K562 (cell line): ENCODE results near the gene CELSR1. TPM values are rescaled to one million over a fixed set of nuclear protein-coding genes. Genes with fewer than 3 reads are reported as not detected.

Source experiments
- ATAC-seq: fragments of 200-7000 bp; cut with Tn5 transposase; 3 replicates; pipeline ENCODE4 v1.9.1; 2020; ENCODE audit warnings: moderate library complexity
- BruUV-seq: library from RNA; stranded (reverse); fragments of 400-500 nt; replicated peaks from 2 replicates; lab custom pipeline; 2021; lab: Mats Ljungman, UMichigan
- CTCF ChIA-PET: fragments of 300-600 bp; formaldehyde crosslinking; extraction: SDS; loops from one replicate; lab custom pipeline; 2021; ENCODE audit warnings: low intra/inter-chr PET ratio; lab: Yijun Ruan, JAX
- POLR2A ChIA-PET: fragments of 300-600, 350-650 bp; sonication (Branson Sonifier 250); formaldehyde crosslinking; extraction: SDS; loops from one replicate; lab custom pipeline; 2021; ENCODE audit warnings: antibody characterized with exemption, inconsistent platforms; lab: Yijun Ruan, JAX
- DNase-seq, 4 experiments: peaks; one replicate each; pipeline versions ENCODE4 v3.0.0 to v3.0.0-alpha.2; 2011 to 2018; ENCODE audit warnings: low spot score in 3 of 4, mixed read lengths in 3 of 4; ENCODE audit errors: extremely low read depth in 1 of 4
- FAIRE-seq: peaks from 2 replicates; lab custom pipeline; 2011; peaks lifted over from hg19 to GRCh38; lab: Jason Lieb, UNC
- H2AFZ ChIP-seq: 2 replicates; pipeline ENCODE4 v1.6.0; 2011; ENCODE audit warnings: low read depth, low read length, control low read depth, inconsistent platforms
- H3K27ac ChIP-seq: fragments of 200-600 bp; 3 replicates; pipeline ENCODE4 v1.8.0; 2011; ENCODE audit warnings: low read depth, mild to moderate bottlenecking, control low read depth, inconsistent platforms, low read length, moderate library complexity, mixed read lengths; ENCODE audit errors: extremely low read depth
- H3K27me3 ChIP-seq, 2 experiments: fragments of 300-600 bp in 1 of 2; 2 replicates in 1 of 2; 3 replicates in 1 of 2; pipeline versions ENCODE4 v1.6.0 to v1.8.0; 2011; ENCODE audit warnings: inconsistent platforms in 2 of 2, low read length in 2 of 2, mild to moderate bottlenecking in 1 of 2, mixed read lengths in 1 of 2, moderate library complexity in 1 of 2; ENCODE audit not compliant: control insufficient read depth in 2 of 2, insufficient read depth in 2 of 2
- H3K36me3 ChIP-seq: fragments of 300-600 bp; 3 replicates; pipeline ENCODE4 v1.8.0; 2011; ENCODE audit warnings: mild to moderate bottlenecking, low read length, inconsistent platforms; ENCODE audit not compliant: control insufficient read depth, insufficient read depth
- H3K4me1 ChIP-seq, 2 experiments: fragments of 200-600 bp in 1 of 2; replicated peaks in 1 of 2; 2 replicates in 1 of 2; 3 replicates in 1 of 2; pipeline versions ENCODE4 v1.5.1 to v1.8.0; 2011; ENCODE audit warnings: inconsistent platforms in 2 of 2, low read length in 2 of 2, mild to moderate bottlenecking in 1 of 2, mixed read lengths in 1 of 2, moderate library complexity in 1 of 2; ENCODE audit not compliant: control insufficient read depth in 2 of 2, insufficient read depth in 2 of 2
- H3K4me2 ChIP-seq: 2 replicates; pipeline ENCODE4 v1.6.1; 2011; ENCODE audit warnings: low read length, control low read depth, inconsistent platforms, mixed read lengths; ENCODE audit not compliant: insufficient read depth
- H3K4me3 ChIP-seq: fragments of 200-600 bp; sonication (generic), shearing (Covaris generic); 2 replicates; pipeline ENCODE4 v1.5.1; 2016; ENCODE audit warnings: control low read depth, inconsistent platforms
- H3K79me2 ChIP-seq: fragments of 200-600 bp; 3 replicates; pipeline ENCODE4 v1.8.0; 2011; ENCODE audit warnings: low read length, inconsistent platforms; ENCODE audit not compliant: control insufficient read depth, insufficient read depth
- H3K9ac ChIP-seq, 2 experiments: 2 replicates each; pipeline versions ENCODE4 v1.6.0 to v1.6.1; 2011; ENCODE audit warnings: low read depth in 2 of 2, low read length in 2 of 2, control low read depth in 1 of 2, inconsistent platforms in 1 of 2, mild to moderate bottlenecking in 1 of 2, mixed read lengths in 1 of 2; ENCODE audit not compliant: insufficient read depth in 1 of 2
- H3K9me1 ChIP-seq: one replicate; pipeline ENCODE4 v1.6.0; 2011; ENCODE audit warnings: inconsistent platforms, mild to moderate bottlenecking, low read length, moderate library complexity; ENCODE audit not compliant: control insufficient read depth, insufficient read depth
- H3K9me3 ChIP-seq: replicated peaks from 2 replicates; pipeline ENCODE4 v1.5.1; 2011; ENCODE audit warnings: low read depth, low read length, inconsistent platforms; ENCODE audit not compliant: control insufficient read depth, insufficient read depth
- H4K20me1 ChIP-seq: replicated peaks from 2 replicates; pipeline ENCODE4 v1.6.1; 2011; ENCODE audit warnings: low read length, inconsistent platforms, mixed read lengths; ENCODE audit not compliant: control insufficient read depth, insufficient read depth
- CXXC5 ChIP-seq: fragments of 250-450 bp; sonication (Bioruptor Pico); IDR thresholded peaks from 2 replicates; pipeline ENCODE4 v1.8.0; 2022; ENCODE audit warnings: inconsistent platforms, mild to moderate bottlenecking, moderate library complexity
- E2F1 ChIP-seq: sonication (generic); formaldehyde crosslinking; IDR thresholded peaks from 2 replicates; pipeline ENCODE4 v1.8.1; 2023; ENCODE audit warnings: mild to moderate bottlenecking, missing genetic modification reagents, moderate library complexity
- ELK3 ChIP-seq: fragments of 450-650 bp; formaldehyde crosslinking; IDR thresholded peaks from 2 replicates; pipeline ENCODE4 v1.4.0; 2020; ENCODE audit warnings: mild to moderate bottlenecking
- FOXP1 ChIP-seq: sonication (generic); formaldehyde crosslinking; IDR thresholded peaks from 2 replicates; pipeline ENCODE4 v1.8.0; 2022; ENCODE audit warnings: mild to moderate bottlenecking, missing genetic modification reagents
- HNRNPUL1 ChIP-seq: fragments of 200-400 bp; formaldehyde crosslinking; IDR thresholded peaks from 2 replicates; pipeline ENCODE4 v1.6.1; 2017; ENCODE audit warnings: low read length
- MNT ChIP-seq, 2 experiments: fragments of 450-650 bp; conservative IDR thresholded peaks; 2 replicates each; pipeline ENCODE4 v1.6.1; 2017; ENCODE audit warnings: mild to moderate bottlenecking in 2 of 2, moderate library complexity in 2 of 2
- POLR2G ChIP-seq: fragments of 200-400 bp; formaldehyde crosslinking; IDR thresholded peaks from 2 replicates; pipeline ENCODE4 v1.6.1; 2017; ENCODE audit warnings: low read depth, mild to moderate bottlenecking, antibody characterized with exemption, low read length, moderate library complexity
- TCFL5 ChIP-seq: fragments of 250-450 bp; sonication (Bioruptor Pico); conservative IDR thresholded peaks from 2 replicates; pipeline ENCODE4 v1.6.1; 2021; ENCODE audit warnings: mild to moderate bottlenecking, moderate library complexity, matching md5 sums
- ZBTB34 ChIP-seq: fragments of 250-450 bp; sonication (Bioruptor Pico); IDR thresholded peaks from 2 replicates; pipeline ENCODE4 v1.8.0; 2021; ENCODE audit warnings: mild to moderate bottlenecking, moderate library complexity
- ZFX ChIP-seq: sonication (generic); formaldehyde crosslinking; IDR thresholded peaks from 2 replicates; pipeline ENCODE4 v1.8.0; 2022; ENCODE audit warnings: mild to moderate bottlenecking, missing genetic modification reagents, moderate library complexity
- ZNF124 ChIP-seq: sonication (generic); formaldehyde crosslinking; IDR thresholded peaks from 2 replicates; pipeline ENCODE4 v1.8.1; 2022; ENCODE audit warnings: missing genetic modification reagents
- ZNF311 ChIP-seq: fragments of 250-450 bp; sonication (Bioruptor Pico); IDR thresholded peaks from 2 replicates; pipeline ENCODE4 v1.4.0; 2020; ENCODE audit warnings: mild to moderate bottlenecking, moderate library complexity
- ZNF449 ChIP-seq: fragments of 250-450 bp; sonication (Bioruptor Pico); IDR thresholded peaks from 2 replicates; pipeline ENCODE4 v1.8.0; 2022; ENCODE audit warnings: moderate library complexity, mild to moderate bottlenecking, inconsistent platforms
- ZNF551 ChIP-seq: fragments of 250-450 bp; sonication (Bioruptor Pico); IDR thresholded peaks from 2 replicates; pipeline ENCODE4 v1.5.0; 2021; ENCODE audit warnings: mild to moderate bottlenecking, moderate library complexity
- WGBS: fragments of 100-300 bp; shearing (Covaris generic); methylation state at CpG from one replicate; pipeline ENCODE4 v1.1.6; 2016; ENCODE audit warnings: low coverage, mixed read lengths; ENCODE audit not compliant: insufficient coverage; ENCODE audit errors: missing lambda C conversion rate; 5-methylcytosine and 5-hydroxymethylcytosine counted together
- in situ Hi-C: fragments of 300-500 bp; cut with MboI; formaldehyde crosslinking; loops from 4 replicates; pipeline ENCODE4 v1.15.0; 2018; ENCODE audit warnings: inconsistent platforms, mixed read lengths
- intact Hi-C: fragments of 100-400 bp; cut with micrococcal nuclease; formaldehyde crosslinking; loops from 2 replicates; pipeline ENCODE4 v1.14.2; 2022
- polyA plus RNA-seq, 8 experiments: library from polyadenylated mRNA; depleted of rRNA in 4 of 8; stranded (reverse) in 5 of 8; unstranded in 3 of 8; fragments of >200 nt; fragmentation: Nextera tagmentation in 2 of 8; fragmentation: Illumina TruSeq in 1 of 8; extraction: Ambion mirVana in 2 of 8; extraction: Trizol in 1 of 8; gene quantifications; 2 replicates each; pipeline versions ENCODE4 v1.2.1 to v1.2.3, GENCODE V29; 2011 to 2014; ENCODE audit warnings: inconsistent platforms in 1 of 8, missing spikeins in 1 of 8
- total RNA-seq, 7 experiments: library from RNA; depleted of rRNA in 6 of 7; stranded (reverse); fragments of >200 nt in 6 of 7; fragmentation: Illumina TruSeq in 2 of 7; extraction: Trizol in 2 of 7; gene quantifications; 2 replicates each; pipeline versions ENCODE4 v1.2.1 to v1.2.3, GENCODE V29; 2011 to 2021; ENCODE audit warnings: low replicate concordance in 1 of 7

Gene CELSR1
- total and polyA plus RNA-seq, 9 of the 15 experiments (the other 6 are each of a cell fraction or from before 2014, with no cell fraction given): under 0.01 to 0.09 TPM; not detected in 7

GRCh38 chr22:46563381-46564083, 26.1 kb upstream of the CELSR1 start:
- ChIA-PET CTCF (interaction anchor here (1.1 kb wide), 1 partner anchor 86 kb away, joined by 3 read pairs; no protein-coding TSS in a partner anchor), POLR2A (interaction anchor here (0.6 to 1.6 kb wide), 4 partner anchors 91 to 217 kb away, joined by 3 to 9 read pairs (median 3); partner anchors contain the start of gene TBC1D22A)
- Histone ChIP-seq H2AFZ (peak overlapping the region; percentile 98), H4K20me1 (no peaks in the 10 kb centered on the region), H3K27me3 (no peaks in the 10 kb centered on the region), H3K4me1 (peaks cover 8 to 15% of the 10 kb centered on the region in 2 experiments; a peak in 4 of 5 replicates), H3K9me1 (no peaks in the 10 kb centered on the region), H3K9ac (peak overlapping the region; percentile 34 to 84; a peak in 3 of 4 replicates), H3K27ac (no peak overlapping the region; the same call in 1 of the 3 replicates), H3K36me3 (no peaks in the 10 kb centered on the region), H3K4me3 (no peak overlapping the region), H3K4me2 (peak overlapping the region; percentile 68), H3K9me3 (no peaks in the 10 kb centered on the region), H3K79me2 (no peaks in the 10 kb centered on the region)
- BruUV-seq: no TSS peak
- WGBS: 4% methylated on average over 10 of the region's 20 CpGs
- peak; percentile 99 for ATAC-seq
- FAIRE-seq: peak; percentile 74
- DNase-seq: peak; percentile 78 to 81 (median 80)
- in situ Hi-C loops (loop anchor here (10.0 kb wide), 2 partner anchors 81 to 111 kb away; no protein-coding TSS in a partner anchor), intact Hi-C loops (loop anchor here (10.0 kb wide), 1 partner anchor 121 kb away; no protein-coding TSS in a partner anchor)
- no peak for TF ChIP-seq ZNF311 (CRISPR knock-in tag)
- TF ChIP-seq TCFL5 (CRISPR knock-in tag): no peak
- peak; percentile 57; the same call in 1 of the 2 replicates for TF ChIP-seq POLR2G
- no peak for TF ChIP-seq ZNF449 (CRISPR knock-in tag)
- TF ChIP-seq CXXC5 (CRISPR knock-in tag): 0 out of 2 replicates have a peak, but pooled peaks have one; percentile 28
- TF ChIP-seq E2F1 (CRISPR knock-in tag): no peak
- no peak for TF ChIP-seq ZNF124 (CRISPR knock-in tag)
- TF ChIP-seq FOXP1 (CRISPR knock-in tag): peak; percentile 53; the same call in 1 of the 2 replicates
- TF ChIP-seq ZBTB34 (CRISPR knock-in tag): no peak
- no peak for TF ChIP-seq ZNF551 (CRISPR knock-in tag)
- no peak for TF ChIP-seq HNRNPUL1
- peak; percentile 34 for TF ChIP-seq ZFX
- TF ChIP-seq MNT (conservative IDR thresholded peaks at IDR 0.05): peak; percentile 66 to 73; a peak in 3 of 4 replicates
- no peak for TF ChIP-seq ELK3
